K562 (cell line): Measurements from ENCODE around the gene CEBPE. TPM values are rescaled to one million over a fixed set of nuclear protein-coding genes. Genes with fewer than 3 reads are reported as not detected.

Source experiments
- ARID1B ChIP-seq: fragments of 450-650 bp; IDR thresholded peaks from 2 replicates; pipeline ENCODE4 v1.6.1; 2016; ENCODE audit warnings: antibody characterized with exemption, mild to moderate bottlenecking, inconsistent platforms
- CCNT2 ChIP-seq: IDR thresholded peaks from 2 replicates; pipeline ENCODE4 v1.6.1; 2011; ENCODE audit warnings: borderline replicate concordance, low read depth, mild to moderate bottlenecking, moderate library complexity, mixed read lengths, low read length; ENCODE audit not compliant: insufficient read length; ENCODE audit errors: extremely low read depth
- DMBX1 ChIP-seq: fragments of 250-450 bp; sonication (Bioruptor Pico); IDR thresholded peaks from 2 replicates; pipeline ENCODE4 v1.8.0; 2022; ENCODE audit warnings: inconsistent platforms, mild to moderate bottlenecking, moderate library complexity, borderline replicate concordance
- ESRRB ChIP-seq: fragments of 250-450 bp; sonication (Bioruptor Pico); IDR thresholded peaks from 2 replicates; pipeline ENCODE4 v1.5.0; 2020; ENCODE audit warnings: mild to moderate bottlenecking, moderate library complexity, borderline replicate concordance
- KDM1A ChIP-seq, 2 experiments: fragments of 450-650 bp; IDR thresholded peaks; 2 replicates each; pipeline ENCODE4 v1.6.1; 2016; ENCODE audit warnings: mild to moderate bottlenecking in 2 of 2
- MTA2 ChIP-seq: fragments of 450-650 bp; IDR thresholded peaks from 2 replicates; pipeline ENCODE4 v1.6.1; 2016; ENCODE audit warnings: low read depth
- NCOR1 ChIP-seq: fragments of 450-650 bp; IDR thresholded peaks from 2 replicates; pipeline ENCODE4 v1.6.1; 2016; ENCODE audit warnings: mild to moderate bottlenecking, moderate library complexity
- PHTF2 ChIP-seq: fragments of 250-450 bp; sonication (Bioruptor Pico); IDR thresholded peaks from 2 replicates; pipeline ENCODE4 v1.5.0; 2021; ENCODE audit warnings: mild to moderate bottlenecking
- POLR2B ChIP-seq: fragments of 450-650 bp; IDR thresholded peaks from 2 replicates; pipeline ENCODE4 v1.6.1; 2018; ENCODE audit warnings: low read depth; ENCODE audit not compliant: partially characterized antibody
- RBM14 ChIP-seq: fragments of 200-400 bp; formaldehyde crosslinking; IDR thresholded peaks from 2 replicates; pipeline ENCODE4 v1.6.1; 2018; ENCODE audit warnings: low read depth, mild to moderate bottlenecking, low read length, moderate library complexity, borderline replicate concordance; ENCODE audit not compliant: insufficient read depth
- RFX5 ChIP-seq: IDR thresholded peaks from 2 replicates; pipeline ENCODE4 v1.6.1; 2011; ENCODE audit warnings: low read depth, mild to moderate bottlenecking, improper control_type of control experiment, low read length
- SOX6 ChIP-seq: fragments of 450-650 bp; IDR thresholded peaks from 2 replicates; pipeline ENCODE4 v1.6.1; 2014; ENCODE audit warnings: mild to moderate bottlenecking
- TCF3 ChIP-seq: sonication (generic); formaldehyde crosslinking; IDR thresholded peaks from 2 replicates; pipeline ENCODE4 v1.4.0; 2020; ENCODE audit warnings: mild to moderate bottlenecking, missing genetic modification reagents
- TEAD1 ChIP-seq, 2 experiments: fragments of 450-650 bp in 1 of 2; sonication (generic) in 1 of 2; formaldehyde crosslinking; IDR thresholded peaks; 2 replicates each; pipeline versions ENCODE4 v1.4.0 to v1.8.0; 2020 to 2022; ENCODE audit warnings: mild to moderate bottlenecking in 2 of 2, missing genetic modification reagents in 1 of 2
- TEAD4 ChIP-seq, 2 experiments: sonication (generic) in 1 of 2; formaldehyde crosslinking in 1 of 2; IDR thresholded peaks; 2 replicates each; pipeline versions ENCODE4 v1.6.1 to v1.8.0; 2012 to 2022; ENCODE audit warnings: borderline replicate concordance in 1 of 2, inconsistent platforms in 1 of 2, low read length in 1 of 2, mild to moderate bottlenecking in 1 of 2, missing genetic modification reagents in 1 of 2
- ZBTB43 ChIP-seq: sonication (generic); formaldehyde crosslinking; IDR thresholded peaks from 2 replicates; pipeline ENCODE4 v1.8.0; 2023; ENCODE audit warnings: mild to moderate bottlenecking, missing genetic modification reagents
- ZNF24 ChIP-seq: fragments of 450-650 bp; IDR thresholded peaks from 2 replicates; pipeline ENCODE4 v1.6.1; 2016
- ZNF384 ChIP-seq: IDR thresholded peaks from 2 replicates; pipeline ENCODE4 v1.6.1; 2012; ENCODE audit warnings: low read depth, low read length, improper control_type of control experiment
- ZNF589 ChIP-seq: fragments of 200-800 bp; sonication (Bioruptor generic); IDR thresholded peaks from 2 replicates; pipeline ENCODE4 v1.6.1; 2016; ENCODE audit warnings: low read depth, missing genetic modification characterization, missing compliant biosample characterization
- ZNF696 ChIP-seq: fragments of 250-450 bp; sonication (Bioruptor Pico); conservative IDR thresholded peaks from 2 replicates; pipeline ENCODE4 v1.4.0; 2020; ENCODE audit warnings: mild to moderate bottlenecking, moderate library complexity
- ZNF717 ChIP-seq: fragments of 250-450 bp; sonication (Bioruptor Pico); IDR thresholded peaks from 2 replicates; pipeline ENCODE4 v1.5.0; 2021
- ZNF76 ChIP-seq: fragments of 250-450 bp; sonication (Bioruptor Pico); IDR thresholded peaks from 2 replicates; pipeline ENCODE4 v1.4.0; 2020; ENCODE audit warnings: mild to moderate bottlenecking, moderate library complexity, borderline replicate concordance
- ZNF780A ChIP-seq: fragments of 250-450 bp; sonication (Bioruptor Pico); IDR thresholded peaks from 2 replicates; pipeline ENCODE4 v1.5.0; 2021; ENCODE audit warnings: mild to moderate bottlenecking
- polyA plus RNA-seq, 8 experiments: library from polyadenylated mRNA; depleted of rRNA in 4 of 8; stranded (reverse) in 5 of 8; unstranded in 3 of 8; fragments of >200 nt; fragmentation: Nextera tagmentation in 2 of 8; fragmentation: Illumina TruSeq in 1 of 8; extraction: Ambion mirVana in 2 of 8; extraction: Trizol in 1 of 8; gene quantifications; 2 replicates each; pipeline versions ENCODE4 v1.2.1 to v1.2.3, GENCODE V29; 2011 to 2014; ENCODE audit warnings: inconsistent platforms in 1 of 8, missing spikeins in 1 of 8
- total RNA-seq, 7 experiments: library from RNA; depleted of rRNA in 6 of 7; stranded (reverse); fragments of >200 nt in 6 of 7; fragmentation: Illumina TruSeq in 2 of 7; extraction: Trizol in 2 of 7; gene quantifications; 2 replicates each; pipeline versions ENCODE4 v1.2.1 to v1.2.3, GENCODE V29; 2011 to 2021; ENCODE audit warnings: low replicate concordance in 1 of 7
- TF ChIP-seq, protein P1 (sequence below): sonication (generic); formaldehyde crosslinking; IDR thresholded peaks from 2 replicates; pipeline ENCODE4 v1.8.0; 2023; ENCODE audit warnings: mild to moderate bottlenecking, missing genetic modification reagents

CEBPE gene
- total and polyA plus RNA-seq, 9 of the 15 experiments (the other 6 are each of a cell fraction or from before 2014, with no cell fraction given): 0.09 to 0.15 (median 0.13) TPM; not detected in 6

DNA sequence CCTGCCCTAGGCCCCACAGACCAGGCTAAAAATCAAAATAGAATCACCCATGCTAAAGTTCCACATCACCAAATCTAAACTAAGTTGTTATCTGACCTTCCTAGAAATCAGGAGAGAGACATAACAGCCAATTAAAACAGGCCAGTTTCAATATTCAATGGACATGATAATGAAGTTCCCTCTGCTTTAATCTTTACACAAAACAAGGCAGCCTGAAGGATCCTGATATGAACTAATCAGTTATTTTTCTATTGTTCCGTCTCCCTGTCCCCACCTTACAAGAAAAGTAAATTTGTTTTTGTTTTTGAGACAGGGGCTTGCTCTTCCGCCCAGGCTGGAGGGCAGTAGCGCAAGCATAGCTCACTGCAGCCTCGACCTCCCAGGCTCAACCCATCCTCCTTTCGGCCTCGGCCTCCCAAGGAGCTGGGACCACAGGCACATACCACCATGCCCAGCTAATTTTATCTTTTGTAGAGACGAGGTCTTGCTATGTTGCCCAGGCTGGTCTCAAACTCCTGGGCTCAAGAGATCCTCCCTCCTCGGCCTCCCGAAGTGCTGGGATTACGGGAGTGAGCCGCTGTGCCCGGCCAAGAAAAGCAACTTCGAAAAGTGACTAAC, 5.4 kb upstream of the CEBPE start (continued):
- TF ChIP-seq, protein P1, sequence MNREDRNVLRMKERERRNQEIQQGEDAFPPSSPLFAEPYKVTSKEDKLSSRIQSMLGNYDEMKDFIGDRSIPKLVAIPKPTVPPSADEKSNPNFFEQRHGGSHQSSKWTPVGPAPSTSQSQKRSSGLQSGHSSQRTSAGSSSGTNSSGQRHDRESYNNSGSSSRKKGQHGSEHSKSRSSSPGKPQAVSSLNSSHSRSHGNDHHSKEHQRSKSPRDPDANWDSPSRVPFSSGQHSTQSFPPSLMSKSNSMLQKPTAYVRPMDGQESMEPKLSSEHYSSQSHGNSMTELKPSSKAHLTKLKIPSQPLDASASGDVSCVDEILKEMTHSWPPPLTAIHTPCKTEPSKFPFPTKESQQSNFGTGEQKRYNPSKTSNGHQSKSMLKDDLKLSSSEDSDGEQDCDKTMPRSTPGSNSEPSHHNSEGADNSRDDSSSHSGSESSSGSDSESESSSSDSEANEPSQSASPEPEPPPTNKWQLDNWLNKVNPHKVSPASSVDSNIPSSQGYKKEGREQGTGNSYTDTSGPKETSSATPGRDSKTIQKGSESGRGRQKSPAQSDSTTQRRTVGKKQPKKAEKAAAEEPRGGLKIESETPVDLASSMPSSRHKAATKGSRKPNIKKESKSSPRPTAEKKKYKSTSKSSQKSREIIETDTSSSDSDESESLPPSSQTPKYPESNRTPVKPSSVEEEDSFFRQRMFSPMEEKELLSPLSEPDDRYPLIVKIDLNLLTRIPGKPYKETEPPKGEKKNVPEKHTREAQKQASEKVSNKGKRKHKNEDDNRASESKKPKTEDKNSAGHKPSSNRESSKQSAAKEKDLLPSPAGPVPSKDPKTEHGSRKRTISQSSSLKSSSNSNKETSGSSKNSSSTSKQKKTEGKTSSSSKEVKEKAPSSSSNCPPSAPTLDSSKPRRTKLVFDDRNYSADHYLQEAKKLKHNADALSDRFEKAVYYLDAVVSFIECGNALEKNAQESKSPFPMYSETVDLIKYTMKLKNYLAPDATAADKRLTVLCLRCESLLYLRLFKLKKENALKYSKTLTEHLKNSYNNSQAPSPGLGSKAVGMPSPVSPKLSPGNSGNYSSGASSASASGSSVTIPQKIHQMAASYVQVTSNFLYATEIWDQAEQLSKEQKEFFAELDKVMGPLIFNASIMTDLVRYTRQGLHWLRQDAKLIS (CRISPR knock-in tag): no peak
- TF ChIP-seq RFX5 (no peak), ZNF717 (CRISPR knock-in tag) (no peak), ZNF384 (no peak), ESRRB (CRISPR knock-in tag) (no peak), ZNF780A (CRISPR knock-in tag) (no peak), ARID1B (peak; percentile 70), TEAD1 (CRISPR knock-in tag; IDR thresholded peaks at IDR 0.05) (no peak), TEAD4 (IDR thresholded peaks at IDR 0.05; ENCODE audit: low read length) (peak; percentile 43; the same call in 1 of the 2 replicates), TEAD4 (CRISPR knock-in tag; IDR thresholded peaks at IDR 0.05; ENCODE audit: borderline replicate concordance) (no peak), ZNF76 (CRISPR knock-in tag) (no peak), RBM14 (no peak), ZNF589 (CRISPR knock-in tag) (no peak), TCF3 (CRISPR knock-in tag) (peak; percentile 66), ZBTB43 (CRISPR knock-in tag) (0 out of 2 replicates have a peak, but pooled peaks have one; percentile 27), CCNT2 (peak; percentile 29), ZNF24 (no peak), MTA2 (peak; percentile 35; the same call in 1 of the 2 replicates), PHTF2 (no peak), DMBX1 (CRISPR knock-in tag) (peak; percentile 20; the same call in 1 of the 2 replicates), POLR2B (no peak), NCOR1 (peak; percentile 49; the same call in 1 of the 2 replicates), KDM1A (IDR thresholded peaks at IDR 0.05) (no peak), ZNF696 (no peak), SOX6 (peak; percentile 83)
